ENCODE data around the gene BCL2L15. TPM values are rescaled to one million over a fixed set of nuclear protein-coding genes. Genes with fewer than 3 reads are reported as not detected.

The BCL2L15 gene
- total and polyA plus RNA-seq, 2 of the 8 experiments (the other 6 are each of a cell fraction or from before 2014, with no cell fraction given), result 0.32 to 0.36 TPM

GRCh38 chr1:113929750-113930498 is 42.5 kb upstream of the BCL2L15 start:
- Histone ChIP-seq H2AK5ac (ENCODE audit: low read depth, low read length) (no peak overlapping the region), H3K4me3 (ENCODE audit: extremely low read depth in 1 of 4, insufficient read depth in 2 of 4, low read depth in 3 of 4, low read length in 4 of 4) (peak overlapping the region; percentile 91 to 99 (median 94))
- CTCF ChIA-PET (ENCODE audit: partially characterized antibody), result interaction anchor here (0.8 to 4.5 kb wide), 4 partner anchors 9 to 25 kb away, joined by 3 to 20 read pairs (median 5); partner anchors contain the start of genes AP4B1 and DCLRE1B
- no peak for TF ChIP-seq TBP (IDR thresholded peaks at IDR 0.05; ENCODE audit: low read depth, low read length)
- no peak; a peak in 1 of 4 replicates for TF ChIP-seq HDAC2 (IDR thresholded peaks at IDR 0.05; ENCODE audit: borderline replicate concordance in 1 of 2, low read depth in 2 of 2, low read length in 2 of 2)
- TF ChIP-seq CREB1 (IDR thresholded peaks at IDR 0.05), result no peak
- TF ChIP-seq POU5F1 (IDR thresholded peaks at IDR 0.05; ENCODE audit: low read depth, low read length), result no peak
- TF ChIP-seq RFX5 (IDR thresholded peaks at IDR 0.05; ENCODE audit: borderline replicate concordance, low read depth, low read length), result no peak
- no peak for TF ChIP-seq NRF1 (IDR thresholded peaks at IDR 0.05; ENCODE audit: low read depth, low read length)
- peak; percentile 26; the same call in 1 of the 2 replicates for TF ChIP-seq RBBP5 (IDR thresholded peaks at IDR 0.05; ENCODE audit: borderline replicate concordance, low read depth, low read length)
- no peak for TF ChIP-seq ZNF274 (IDR thresholded peaks at IDR 0.05; ENCODE audit: borderline replicate concordance, extremely low read depth, low read length)
- no peak for TF ChIP-seq BCL11A (IDR thresholded peaks at IDR 0.05; ENCODE audit: low read depth in 2 of 2, low read length in 2 of 2)
- TF ChIP-seq SUZ12 (IDR thresholded peaks at IDR 0.05; ENCODE audit: low read length), result no peak
- no peak for TF ChIP-seq CHD2 (IDR thresholded peaks at IDR 0.05; ENCODE audit: low read length)
- no peak for TF ChIP-seq HDAC6 (IDR thresholded peaks at IDR 0.05; ENCODE audit: low read depth, low read length)

More at GRCh38 chr1:113929750-113930498, 42.5 kb upstream of the BCL2L15 start:
- H2AFZ ChIP-seq (ENCODE audit: low read length), result 0 out of 2 replicates have a peak overlapping the region, but pooled peaks have one; percentile 11
- H3K79me2 ChIP-seq (ENCODE audit: control insufficient read depth in 1 of 2, insufficient read depth in 2 of 2, low read length in 2 of 2), result peaks cover 13 to 50% of the 10 kb centered on the region in 2 experiments
- peak overlapping the region; percentile 17 for H3K56ac ChIP-seq (replicated peaks; ENCODE audit: insufficient read length, low read depth, low read length)
- no peak overlapping the region for H3K4ac ChIP-seq (replicated peaks; ENCODE audit: insufficient read length, low read depth, low read length)
- H2BK5ac ChIP-seq (ENCODE audit: low read depth, low read length), result no peak overlapping the region; the same call in 1 of the 2 replicates
- H4K91ac ChIP-seq (replicated peaks; ENCODE audit: insufficient read length, low read length), result no peak overlapping the region
- no peak overlapping the region for H2BK12ac ChIP-seq (ENCODE audit: low read depth, low read length)
- H3K27me3 ChIP-seq (replicated peaks in 1 of 4; ENCODE audit: control insufficient read depth in 3 of 4, extremely low read depth in 1 of 4, insufficient read depth in 3 of 4, low read length in 3 of 4), result no peaks in the 10 kb centered on the region
- POLR2A ChIA-PET (ENCODE audit: partially characterized antibody), result interaction anchor here (1.0 to 4.4 kb wide), 8 partner anchors 10 to 171 kb away, joined by 3 to 66 read pairs (median 6); partner anchors contain the start of genes AP4B1, DCLRE1B, PHTF1 and RSBN1
- H2BK120ac ChIP-seq (replicated peaks; ENCODE audit: low read depth, low read length), result no peak overlapping the region
- H4K5ac ChIP-seq (ENCODE audit: insufficient read length, low read depth, low read length), result no peak overlapping the region
- H3K4me2 ChIP-seq (ENCODE audit: insufficient read depth in 1 of 2, low read depth in 2 of 2, low read length in 2 of 2), result peak overlapping the region; percentile 84 to 85
- H3K36me3 ChIP-seq (ENCODE audit: control insufficient read depth in 2 of 4, insufficient read depth in 4 of 4, low read length in 3 of 4), result no peaks in the 10 kb centered on the region
- H3K23me2 ChIP-seq (ENCODE audit: low read depth, low read length), result peaks cover 12% of the 10 kb centered on the region
- peak overlapping the region in 3 of 4 experiments; percentile 39 to 83 (median 54); a peak in 5 of 7 replicates for H3K9ac ChIP-seq (replicated peaks in 1 of 4; ENCODE audit: extremely low read depth in 1 of 4, low read depth in 3 of 4, low read length in 3 of 4)
- H3K9me3 ChIP-seq (ENCODE audit: insufficient read depth in 2 of 2, low read depth in 1 of 2, low read length in 1 of 2), result no peaks in the 10 kb centered on the region
- H3K14ac ChIP-seq (ENCODE audit: insufficient read length), result no peak overlapping the region
- H4K8ac ChIP-seq (ENCODE audit: extremely low read depth, insufficient read depth, low read length), result peak overlapping the region; percentile 36
- H2BK15ac ChIP-seq (ENCODE audit: low read length), result no peak overlapping the region
- FAIRE-seq (no peak), DNase-seq (ENCODE audit: low read depth in 1 of 2, low spot score in 2 of 2) (peak in 1 of 2 experiments; percentile 69)
- H2BK20ac ChIP-seq (ENCODE audit: low read length), result no peak overlapping the region
- no peak overlapping the region for H3K18ac ChIP-seq (ENCODE audit: extremely low read depth, low read length)
- peak overlapping the region; percentile 43; the same call in 1 of the 2 replicates for H3K27ac ChIP-seq (ENCODE audit: low read depth, low read length)
- peaks cover 0 to 4% (median under 1%) of the 10 kb centered on the region in 4 experiments; a peak in 4 of 7 replicates for H3K4me1 ChIP-seq (replicated peaks in 1 of 4; ENCODE audit: control insufficient read depth in 3 of 4, insufficient read depth in 4 of 4, low read length in 3 of 4)
- H3K23ac ChIP-seq (ENCODE audit: insufficient read length), result no peak overlapping the region
- H4K20me1 ChIP-seq (replicated peaks in 1 of 2; ENCODE audit: control insufficient read depth in 1 of 2, insufficient read depth in 2 of 2, low read length in 2 of 2), result peaks cover 0 to 4% of the 10 kb centered on the region in 2 experiments
- H3K79me1 ChIP-seq (ENCODE audit: low read depth, low read length), result peaks cover 3% of the 10 kb centered on the region
- 1% methylated on average over 52 of the region's 64 CpGs; no CpG with 5 or more reads in 1 of the 2 experiments for WGBS, 2 experiments (ENCODE audit: extremely low coverage in 1 of 2, insufficient coverage in 1 of 2, insufficient read length in 1 of 2, insufficient replicate concordance in 2 of 2, low coverage in 1 of 2, low lambda C conversion rate in 2 of 2, missing lambda C conversion rate in 1 of 2)
